ENCODE results near the gene TRAF2.

Gene TRAF2

GRCh38 chr9:136847088-136847825, 39.1 kb upstream of the TRAF2 start:
- DNase-seq (ENCODE audit: low read depth): peak; percentile 57

- peak; percentile 85 for DNase-seq (ENCODE audit: low read depth)
Measured at GRCh38 chr9:136847826-136848392, 38.4 kb upstream of the TRAF2 start.

GRCh38 chr9:136848393-136849037, 37.8 kb upstream of the TRAF2 start:
- DNase-seq (ENCODE audit: low read depth): peak; percentile 45

GRCh38 chr9:136849038-136849959, 37.0 kb upstream of the TRAF2 start, which contains the start of gene PHPT1:
Gene PHPT1, plus strand, starts transcription at chr9:136849409. Its CDS starts 22 bp downstream, at chr9:136849431.
- peak; percentile 99 for DNase-seq (ENCODE audit: low read depth)

GRCh38 chr9:136849960-136850865, 36.1 kb upstream of the TRAF2 start:
- no peak for DNase-seq (ENCODE audit: low read depth)

- DNase-seq (ENCODE audit: low read depth): no peak
Measured at GRCh38 chr9:136850866-136851775, 35.2 kb upstream of the TRAF2 start.

- no peak for DNase-seq (ENCODE audit: low read depth)
Measured at GRCh38 chr9:136851941-136852663, 34.2 kb upstream of the TRAF2 start, which contains the start of gene MAMDC4. Gene MAMDC4, plus strand, starts transcription at chr9:136852346. Its CDS starts 71 bp downstream, at chr9:136852417.

GRCh38 chr9:136852664-136853595, 33.4 kb upstream of the TRAF2 start:
- no peak for DNase-seq (ENCODE audit: low read depth)

- no peak for DNase-seq (ENCODE audit: low read depth)
Measured at GRCh38 chr9:136853596-136854112, 32.7 kb upstream of the TRAF2 start.

- DNase-seq (ENCODE audit: low read depth): no peak
Measured at GRCh38 chr9:136854113-136854841, 32.0 kb upstream of the TRAF2 start.

- no peak for DNase-seq (ENCODE audit: low read depth)
Measured at GRCh38 chr9:136854842-136855460, 31.4 kb upstream of the TRAF2 start.

GRCh38 chr9:136855461-136856078, 30.7 kb upstream of the TRAF2 start:
- DNase-seq (ENCODE audit: low read depth): no peak

- no peak for DNase-seq (ENCODE audit: low read depth)
Measured at GRCh38 chr9:136856079-136856476, 30.2 kb upstream of the TRAF2 start.

- DNase-seq (ENCODE audit: low read depth): no peak
Measured at GRCh38 chr9:136856541-136857141, 29.7 kb upstream of the TRAF2 start.

- DNase-seq (ENCODE audit: low read depth): no peak
Measured at GRCh38 chr9:136857166-136857565, 29.1 kb upstream of the TRAF2 start.
